ENCODE results near the gene NEXN. TPM values are rescaled to one million over a fixed set of nuclear protein-coding genes. Genes with fewer than 3 reads are reported as not detected.
A peak's percentile ranks its signal among the peaks of the same experiment; 100 is the strongest.

Gene NEXN
- total RNA-seq, 1 donor from 2014 or later, result 4.6 TPM

GRCh38 chr1:77942400-77943140, 54.1 kb downstream of the NEXN start:
- H3K36me3 ChIP-seq (ENCODE audit: control insufficient read depth, insufficient read depth, low read length), result no peaks in the 10 kb centered on the region
- H3K27me3 ChIP-seq (ENCODE audit: control insufficient read depth, insufficient read depth, low read length), result no peaks in the 10 kb centered on the region
- H3K4me3 ChIP-seq (ENCODE audit: low read depth, low read length), result no peak overlapping the region
- no peak for DNase-seq (ENCODE audit: low read depth)
- TF ChIP-seq, protein P1, sequence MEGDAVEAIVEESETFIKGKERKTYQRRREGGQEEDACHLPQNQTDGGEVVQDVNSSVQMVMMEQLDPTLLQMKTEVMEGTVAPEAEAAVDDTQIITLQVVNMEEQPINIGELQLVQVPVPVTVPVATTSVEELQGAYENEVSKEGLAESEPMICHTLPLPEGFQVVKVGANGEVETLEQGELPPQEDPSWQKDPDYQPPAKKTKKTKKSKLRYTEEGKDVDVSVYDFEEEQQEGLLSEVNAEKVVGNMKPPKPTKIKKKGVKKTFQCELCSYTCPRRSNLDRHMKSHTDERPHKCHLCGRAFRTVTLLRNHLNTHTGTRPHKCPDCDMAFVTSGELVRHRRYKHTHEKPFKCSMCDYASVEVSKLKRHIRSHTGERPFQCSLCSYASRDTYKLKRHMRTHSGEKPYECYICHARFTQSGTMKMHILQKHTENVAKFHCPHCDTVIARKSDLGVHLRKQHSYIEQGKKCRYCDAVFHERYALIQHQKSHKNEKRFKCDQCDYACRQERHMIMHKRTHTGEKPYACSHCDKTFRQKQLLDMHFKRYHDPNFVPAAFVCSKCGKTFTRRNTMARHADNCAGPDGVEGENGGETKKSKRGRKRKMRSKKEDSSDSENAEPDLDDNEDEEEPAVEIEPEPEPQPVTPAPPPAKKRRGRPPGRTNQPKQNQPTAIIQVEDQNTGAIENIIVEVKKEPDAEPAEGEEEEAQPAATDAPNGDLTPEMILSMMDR (IDR thresholded peaks at IDR 0.05; ENCODE audit: insufficient read depth, low read length, poor library complexity, severe bottlenecking), result no peak

DNA sequence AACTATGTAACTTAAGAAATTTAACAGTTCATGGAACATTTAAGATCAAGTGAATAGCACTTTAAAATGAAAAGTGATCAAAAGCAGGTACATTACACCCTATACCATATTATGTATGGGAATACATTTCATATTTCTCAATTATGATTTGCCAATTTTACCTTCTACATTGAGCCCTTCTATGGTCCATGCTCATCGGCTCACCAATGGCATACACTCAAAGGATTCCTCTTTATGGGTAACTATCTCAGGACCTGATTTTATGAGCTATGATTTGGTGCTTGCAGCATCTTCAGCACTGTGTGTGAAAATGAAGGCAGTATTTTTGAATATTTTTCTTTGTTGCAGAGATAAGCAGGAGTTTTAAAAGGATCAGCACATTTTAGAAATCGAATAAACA, 56.9 kb downstream of the NEXN start:
- no peaks in the 10 kb centered on the region for H3K27me3 ChIP-seq (ENCODE audit: control insufficient read depth, insufficient read depth, low read length)
- TF ChIP-seq, protein P1 (IDR thresholded peaks at IDR 0.05; ENCODE audit: insufficient read depth, low read length, poor library complexity, severe bottlenecking), result no peak
- H3K36me3 ChIP-seq (ENCODE audit: control insufficient read depth, insufficient read depth, low read length), result no peaks in the 10 kb centered on the region
- no peak overlapping the region for H3K4me3 ChIP-seq (ENCODE audit: low read depth, low read length)
- no peak for DNase-seq (ENCODE audit: low read depth)

- DNase-seq (ENCODE audit: low read depth), result no peak
- no peak overlapping the region for H3K4me3 ChIP-seq (ENCODE audit: low read depth, low read length)
- TF ChIP-seq, protein P1 (IDR thresholded peaks at IDR 0.05; ENCODE audit: insufficient read depth, low read length, poor library complexity, severe bottlenecking), result peak; percentile 22
- peaks cover 1% of the 10 kb centered on the region for H3K36me3 ChIP-seq (ENCODE audit: control insufficient read depth, insufficient read depth, low read length)
- no peaks in the 10 kb centered on the region for H3K27me3 ChIP-seq (ENCODE audit: control insufficient read depth, insufficient read depth, low read length)
These were observed 60.5 kb downstream of the NEXN start for GRCh38 chr1:77948841-77949424.

GRCh38 chr1:77950873-77951272, 62.4 kb downstream of the NEXN start:
- H3K27me3 ChIP-seq (ENCODE audit: control insufficient read depth, insufficient read depth, low read length), result no peaks in the 10 kb centered on the region
- no peak for DNase-seq (ENCODE audit: low read depth)
- peaks cover 1% of the 10 kb centered on the region for H3K36me3 ChIP-seq (ENCODE audit: control insufficient read depth, insufficient read depth, low read length)
- no peak overlapping the region for H3K4me3 ChIP-seq (ENCODE audit: low read depth, low read length)
- TF ChIP-seq, protein P1 (IDR thresholded peaks at IDR 0.05; ENCODE audit: insufficient read depth, low read length, poor library complexity, severe bottlenecking), result no peak

GRCh38 chr1:77951328-77951727, 62.9 kb downstream of the NEXN start:
- no peak for DNase-seq (ENCODE audit: low read depth)
- Histone ChIP-seq H3K4me3 (ENCODE audit: low read depth, low read length) (no peak overlapping the region), H3K27me3 (ENCODE audit: control insufficient read depth, insufficient read depth, low read length) (no peaks in the 10 kb centered on the region), H3K36me3 (ENCODE audit: control insufficient read depth, insufficient read depth, low read length) (peaks cover 1% of the 10 kb centered on the region)
- TF ChIP-seq, protein P1 (IDR thresholded peaks at IDR 0.05; ENCODE audit: insufficient read depth, low read length, poor library complexity, severe bottlenecking), result no peak
